SK-N-SH treated with all-trans-retinoic acid at 6 μM for 48 hours (cell line): ENCODE measurements around the gene PIK3CB.

Source experiments
- CSDC2 ChIP-seq: fragments of 250-450 bp; sonication (Bioruptor Pico); IDR thresholded peaks from 2 replicates; pipeline ENCODE4 v1.5.0; 2020; ENCODE audit warnings: mild to moderate bottlenecking, moderate library complexity
- PPARA ChIP-seq: fragments of 250-450 bp; sonication (Bioruptor Pico); IDR thresholded peaks from 2 replicates; pipeline ENCODE4 v1.5.0; 2020; ENCODE audit warnings: mild to moderate bottlenecking, borderline replicate concordance
- ZNF565 ChIP-seq: fragments of 450-650 bp; formaldehyde crosslinking; conservative IDR thresholded peaks from 2 replicates; pipeline ENCODE4 v1.5.0; 2020; ENCODE audit warnings: low read depth, mild to moderate bottlenecking, moderate library complexity

GRCh38 chr3:138854940-138855339, 20.2 kb upstream of the PIK3CB start:
- TF ChIP-seq PPARA (CRISPR knock-in tag), result no peak
- TF ChIP-seq ZNF565 (CRISPR knock-in tag), result no peak
- no peak for TF ChIP-seq CSDC2 (CRISPR knock-in tag)
